K562 (cell line): ENCODE results near the gene PLAAT5. TPM values are rescaled to one million over a fixed set of nuclear protein-coding genes. Genes with fewer than 3 reads are reported as not detected.
A peak's percentile ranks its signal among the peaks of the same experiment; 100 is the strongest.

Experiments used
- CSDE1 ChIP-seq, 2 experiments: fragments of 450-650 bp; IDR thresholded peaks; 2 replicates each; pipeline ENCODE4 v1.6.1; 2016; ENCODE audit warnings: mild to moderate bottlenecking in 1 of 2
- JUN ChIP-seq, 2 experiments: sonication (generic) in 1 of 2; formaldehyde crosslinking in 1 of 2; IDR thresholded peaks; 2 replicates each; pipeline versions ENCODE4 v1.6.1 to v1.8.0; 2012 to 2022; ENCODE audit warnings: borderline replicate concordance in 2 of 2, mild to moderate bottlenecking in 2 of 2, improper control_type of control experiment in 1 of 2, low read depth in 1 of 2, low read length in 1 of 2, missing genetic modification reagents in 1 of 2
- LARP7 ChIP-seq: fragments of 450-650 bp; IDR thresholded peaks from 2 replicates; pipeline ENCODE4 v1.6.1; 2016
- MAFG ChIP-seq: fragments of 450-650 bp; conservative IDR thresholded peaks from 2 replicates; pipeline ENCODE4 v1.6.1; 2016; ENCODE audit warnings: missing genetic modification characterization, missing compliant biosample characterization
- MTA1 ChIP-seq: fragments of 450-650 bp; IDR thresholded peaks from 2 replicates; pipeline ENCODE4 v1.6.1; 2017; ENCODE audit warnings: borderline replicate concordance
- NUFIP1 ChIP-seq: fragments of 450-650 bp; IDR thresholded peaks from 2 replicates; pipeline ENCODE4 v1.6.1; 2018; ENCODE audit not compliant: partially characterized antibody
- PTTG1 ChIP-seq: fragments of 450-650 bp; IDR thresholded peaks from 2 replicates; pipeline ENCODE4 v1.6.1; 2016; ENCODE audit warnings: low read depth, mild to moderate bottlenecking, missing genetic modification characterization, missing compliant biosample characterization
- ZNF583 ChIP-seq: fragments of 250-450 bp; sonication (Bioruptor Pico); IDR thresholded peaks from 2 replicates; pipeline ENCODE4 v1.4.0; 2020
- polyA plus RNA-seq, 8 experiments: library from polyadenylated mRNA; depleted of rRNA in 4 of 8; stranded (reverse) in 5 of 8; unstranded in 3 of 8; fragments of >200 nt; fragmentation: Nextera tagmentation in 2 of 8; fragmentation: Illumina TruSeq in 1 of 8; extraction: Ambion mirVana in 2 of 8; extraction: Trizol in 1 of 8; gene quantifications; 2 replicates each; pipeline versions ENCODE4 v1.2.1 to v1.2.3, GENCODE V29; 2011 to 2014; ENCODE audit warnings: inconsistent platforms in 1 of 8, missing spikeins in 1 of 8
- total RNA-seq, 7 experiments: library from RNA; depleted of rRNA in 6 of 7; stranded (reverse); fragments of >200 nt in 6 of 7; fragmentation: Illumina TruSeq in 2 of 7; extraction: Trizol in 2 of 7; gene quantifications; 2 replicates each; pipeline versions ENCODE4 v1.2.1 to v1.2.3, GENCODE V29; 2011 to 2021; ENCODE audit warnings: low replicate concordance in 1 of 7
- TF ChIP-seq, protein P1 (sequence below): fragments of 450-650 bp; IDR thresholded peaks from 2 replicates; pipeline ENCODE4 v1.6.1; 2016; ENCODE audit warnings: mild to moderate bottlenecking, moderate library complexity
- TF ChIP-seq, protein P2 (sequence below): fragments of 450-650 bp; IDR thresholded peaks from 2 replicates; pipeline ENCODE4 v1.6.1; 2017; ENCODE audit warnings: antibody characterized with exemption
- TF ChIP-seq, protein P3 (sequence below): fragments of 450-650 bp; IDR thresholded peaks from 2 replicates; pipeline ENCODE4 v1.6.1; 2018; ENCODE audit not compliant: partially characterized antibody

Gene PLAAT5
- total and polyA plus RNA-seq, 9 of the 15 experiments (the other 6 are each of a cell fraction or from before 2014, with no cell fraction given): not detected

GRCh38 chr11:63534895-63535461 is 44.0 kb upstream of the PLAAT5 start (continued):
- TF ChIP-seq, protein P1, sequence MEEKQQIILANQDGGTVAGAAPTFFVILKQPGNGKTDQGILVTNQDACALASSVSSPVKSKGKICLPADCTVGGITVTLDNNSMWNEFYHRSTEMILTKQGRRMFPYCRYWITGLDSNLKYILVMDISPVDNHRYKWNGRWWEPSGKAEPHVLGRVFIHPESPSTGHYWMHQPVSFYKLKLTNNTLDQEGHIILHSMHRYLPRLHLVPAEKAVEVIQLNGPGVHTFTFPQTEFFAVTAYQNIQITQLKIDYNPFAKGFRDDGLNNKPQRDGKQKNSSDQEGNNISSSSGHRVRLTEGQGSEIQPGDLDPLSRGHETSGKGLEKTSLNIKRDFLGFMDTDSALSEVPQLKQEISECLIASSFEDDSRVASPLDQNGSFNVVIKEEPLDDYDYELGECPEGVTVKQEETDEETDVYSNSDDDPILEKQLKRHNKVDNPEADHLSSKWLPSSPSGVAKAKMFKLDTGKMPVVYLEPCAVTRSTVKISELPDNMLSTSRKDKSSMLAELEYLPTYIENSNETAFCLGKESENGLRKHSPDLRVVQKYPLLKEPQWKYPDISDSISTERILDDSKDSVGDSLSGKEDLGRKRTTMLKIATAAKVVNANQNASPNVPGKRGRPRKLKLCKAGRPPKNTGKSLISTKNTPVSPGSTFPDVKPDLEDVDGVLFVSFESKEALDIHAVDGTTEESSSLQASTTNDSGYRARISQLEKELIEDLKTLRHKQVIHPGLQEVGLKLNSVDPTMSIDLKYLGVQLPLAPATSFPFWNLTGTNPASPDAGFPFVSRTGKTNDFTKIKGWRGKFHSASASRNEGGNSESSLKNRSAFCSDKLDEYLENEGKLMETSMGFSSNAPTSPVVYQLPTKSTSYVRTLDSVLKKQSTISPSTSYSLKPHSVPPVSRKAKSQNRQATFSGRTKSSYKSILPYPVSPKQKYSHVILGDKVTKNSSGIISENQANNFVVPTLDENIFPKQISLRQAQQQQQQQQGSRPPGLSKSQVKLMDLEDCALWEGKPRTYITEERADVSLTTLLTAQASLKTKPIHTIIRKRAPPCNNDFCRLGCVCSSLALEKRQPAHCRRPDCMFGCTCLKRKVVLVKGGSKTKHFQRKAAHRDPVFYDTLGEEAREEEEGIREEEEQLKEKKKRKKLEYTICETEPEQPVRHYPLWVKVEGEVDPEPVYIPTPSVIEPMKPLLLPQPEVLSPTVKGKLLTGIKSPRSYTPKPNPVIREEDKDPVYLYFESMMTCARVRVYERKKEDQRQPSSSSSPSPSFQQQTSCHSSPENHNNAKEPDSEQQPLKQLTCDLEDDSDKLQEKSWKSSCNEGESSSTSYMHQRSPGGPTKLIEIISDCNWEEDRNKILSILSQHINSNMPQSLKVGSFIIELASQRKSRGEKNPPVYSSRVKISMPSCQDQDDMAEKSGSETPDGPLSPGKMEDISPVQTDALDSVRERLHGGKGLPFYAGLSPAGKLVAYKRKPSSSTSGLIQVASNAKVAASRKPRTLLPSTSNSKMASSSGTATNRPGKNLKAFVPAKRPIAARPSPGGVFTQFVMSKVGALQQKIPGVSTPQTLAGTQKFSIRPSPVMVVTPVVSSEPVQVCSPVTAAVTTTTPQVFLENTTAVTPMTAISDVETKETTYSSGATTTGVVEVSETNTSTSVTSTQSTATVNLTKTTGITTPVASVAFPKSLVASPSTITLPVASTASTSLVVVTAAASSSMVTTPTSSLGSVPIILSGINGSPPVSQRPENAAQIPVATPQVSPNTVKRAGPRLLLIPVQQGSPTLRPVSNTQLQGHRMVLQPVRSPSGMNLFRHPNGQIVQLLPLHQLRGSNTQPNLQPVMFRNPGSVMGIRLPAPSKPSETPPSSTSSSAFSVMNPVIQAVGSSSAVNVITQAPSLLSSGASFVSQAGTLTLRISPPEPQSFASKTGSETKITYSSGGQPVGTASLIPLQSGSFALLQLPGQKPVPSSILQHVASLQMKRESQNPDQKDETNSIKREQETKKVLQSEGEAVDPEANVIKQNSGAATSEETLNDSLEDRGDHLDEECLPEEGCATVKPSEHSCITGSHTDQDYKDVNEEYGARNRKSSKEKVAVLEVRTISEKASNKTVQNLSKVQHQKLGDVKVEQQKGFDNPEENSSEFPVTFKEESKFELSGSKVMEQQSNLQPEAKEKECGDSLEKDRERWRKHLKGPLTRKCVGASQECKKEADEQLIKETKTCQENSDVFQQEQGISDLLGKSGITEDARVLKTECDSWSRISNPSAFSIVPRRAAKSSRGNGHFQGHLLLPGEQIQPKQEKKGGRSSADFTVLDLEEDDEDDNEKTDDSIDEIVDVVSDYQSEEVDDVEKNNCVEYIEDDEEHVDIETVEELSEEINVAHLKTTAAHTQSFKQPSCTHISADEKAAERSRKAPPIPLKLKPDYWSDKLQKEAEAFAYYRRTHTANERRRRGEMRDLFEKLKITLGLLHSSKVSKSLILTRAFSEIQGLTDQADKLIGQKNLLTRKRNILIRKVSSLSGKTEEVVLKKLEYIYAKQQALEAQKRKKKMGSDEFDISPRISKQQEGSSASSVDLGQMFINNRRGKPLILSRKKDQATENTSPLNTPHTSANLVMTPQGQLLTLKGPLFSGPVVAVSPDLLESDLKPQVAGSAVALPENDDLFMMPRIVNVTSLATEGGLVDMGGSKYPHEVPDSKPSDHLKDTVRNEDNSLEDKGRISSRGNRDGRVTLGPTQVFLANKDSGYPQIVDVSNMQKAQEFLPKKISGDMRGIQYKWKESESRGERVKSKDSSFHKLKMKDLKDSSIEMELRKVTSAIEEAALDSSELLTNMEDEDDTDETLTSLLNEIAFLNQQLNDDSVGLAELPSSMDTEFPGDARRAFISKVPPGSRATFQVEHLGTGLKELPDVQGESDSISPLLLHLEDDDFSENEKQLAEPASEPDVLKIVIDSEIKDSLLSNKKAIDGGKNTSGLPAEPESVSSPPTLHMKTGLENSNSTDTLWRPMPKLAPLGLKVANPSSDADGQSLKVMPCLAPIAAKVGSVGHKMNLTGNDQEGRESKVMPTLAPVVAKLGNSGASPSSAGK: no peak
- peak; percentile 98 for TF ChIP-seq PTTG1 (tag)
- TF ChIP-seq JUN (IDR thresholded peaks at IDR 0.05; ENCODE audit: borderline replicate concordance, low read depth, low read length): no peak
- no peak for TF ChIP-seq JUN (CRISPR knock-in tag; IDR thresholded peaks at IDR 0.05; ENCODE audit: borderline replicate concordance)
- TF ChIP-seq, protein P2, sequence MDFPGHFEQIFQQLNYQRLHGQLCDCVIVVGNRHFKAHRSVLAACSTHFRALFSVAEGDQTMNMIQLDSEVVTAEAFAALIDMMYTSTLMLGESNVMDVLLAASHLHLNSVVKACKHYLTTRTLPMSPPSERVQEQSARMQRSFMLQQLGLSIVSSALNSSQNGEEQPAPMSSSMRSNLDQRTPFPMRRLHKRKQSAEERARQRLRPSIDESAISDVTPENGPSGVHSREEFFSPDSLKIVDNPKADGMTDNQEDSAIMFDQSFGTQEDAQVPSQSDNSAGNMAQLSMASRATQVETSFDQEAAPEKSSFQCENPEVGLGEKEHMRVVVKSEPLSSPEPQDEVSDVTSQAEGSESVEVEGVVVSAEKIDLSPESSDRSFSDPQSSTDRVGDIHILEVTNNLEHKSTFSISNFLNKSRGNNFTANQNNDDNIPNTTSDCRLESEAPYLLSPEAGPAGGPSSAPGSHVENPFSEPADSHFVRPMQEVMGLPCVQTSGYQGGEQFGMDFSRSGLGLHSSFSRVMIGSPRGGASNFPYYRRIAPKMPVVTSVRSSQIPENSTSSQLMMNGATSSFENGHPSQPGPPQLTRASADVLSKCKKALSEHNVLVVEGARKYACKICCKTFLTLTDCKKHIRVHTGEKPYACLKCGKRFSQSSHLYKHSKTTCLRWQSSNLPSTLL: no peak
- TF ChIP-seq NUFIP1: peak; percentile 76
- TF ChIP-seq MTA1: peak; percentile 63; the same call in 1 of the 2 replicates
- peak; percentile 99 for TF ChIP-seq ZNF583 (CRISPR knock-in tag)
- no peak for TF ChIP-seq LARP7
- TF ChIP-seq CSDE1 (IDR thresholded peaks at IDR 0.05): no peak
- TF ChIP-seq, protein P3, sequence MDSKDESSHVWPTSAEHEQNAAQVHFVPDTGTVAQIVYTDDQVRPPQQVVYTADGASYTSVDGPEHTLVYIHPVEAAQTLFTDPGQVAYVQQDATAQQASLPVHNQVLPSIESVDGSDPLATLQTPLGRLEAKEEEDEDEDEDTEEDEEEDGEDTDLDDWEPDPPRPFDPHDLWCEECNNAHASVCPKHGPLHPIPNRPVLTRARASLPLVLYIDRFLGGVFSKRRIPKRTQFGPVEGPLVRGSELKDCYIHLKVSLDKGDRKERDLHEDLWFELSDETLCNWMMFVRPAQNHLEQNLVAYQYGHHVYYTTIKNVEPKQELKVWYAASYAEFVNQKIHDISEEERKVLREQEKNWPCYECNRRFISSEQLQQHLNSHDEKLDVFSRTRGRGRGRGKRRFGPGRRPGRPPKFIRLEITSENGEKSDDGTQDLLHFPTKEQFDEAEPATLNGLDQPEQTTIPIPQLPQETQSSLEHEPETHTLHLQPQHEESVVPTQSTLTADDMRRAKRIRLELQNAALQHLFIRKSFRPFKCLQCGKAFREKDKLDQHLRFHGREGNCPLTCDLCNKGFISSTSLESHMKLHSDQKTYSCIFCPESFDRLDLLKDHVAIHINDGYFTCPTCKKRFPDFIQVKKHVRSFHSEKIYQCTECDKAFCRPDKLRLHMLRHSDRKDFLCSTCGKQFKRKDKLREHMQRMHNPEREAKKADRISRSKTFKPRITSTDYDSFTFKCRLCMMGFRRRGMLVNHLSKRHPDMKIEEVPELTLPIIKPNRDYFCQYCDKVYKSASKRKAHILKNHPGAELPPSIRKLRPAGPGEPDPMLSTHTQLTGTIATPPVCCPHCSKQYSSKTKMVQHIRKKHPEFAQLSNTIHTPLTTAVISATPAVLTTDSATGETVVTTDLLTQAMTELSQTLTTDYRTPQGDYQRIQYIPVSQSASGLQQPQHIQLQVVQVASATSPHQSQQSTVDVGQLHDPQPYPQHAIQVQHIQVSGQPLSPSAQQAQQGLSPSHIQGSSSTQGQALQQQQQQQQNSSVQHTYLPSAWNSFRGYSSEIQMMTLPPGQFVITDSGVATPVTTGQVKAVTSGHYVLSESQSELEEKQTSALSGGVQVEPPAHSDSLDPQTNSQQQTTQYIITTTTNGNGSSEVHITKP: no peak
- peak; percentile 72 for TF ChIP-seq MAFG (tag)
